Left renal cortex interstitium (tissue), 4 donors: ENCODE results near the gene N4BP2L2. TPM values are rescaled to one million over a fixed set of nuclear protein-coding genes. Genes with fewer than 3 reads are reported as not detected.

Experiments
- DNase-seq, 4 donors: peaks; one replicate each; pipeline ENCODE4 v3.0.0-alpha.2; 2013; ENCODE audit warnings: low read depth in 4 of 4, low spot score in 2 of 4, missing footprints in 1 of 4
- polyA plus RNA-seq, 4 donors: library from polyadenylated mRNA; unstranded; fragments of 120-200 nt; gene quantifications; one replicate each; pipeline ENCODE4 v1.2.1, GENCODE V29; 2013; ENCODE audit not compliant: insufficient read length in 4 of 4

N4BP2L2 gene
- polyA plus RNA-seq, 4 donors: 130 to 255 (median 193) TPM

DNA sequence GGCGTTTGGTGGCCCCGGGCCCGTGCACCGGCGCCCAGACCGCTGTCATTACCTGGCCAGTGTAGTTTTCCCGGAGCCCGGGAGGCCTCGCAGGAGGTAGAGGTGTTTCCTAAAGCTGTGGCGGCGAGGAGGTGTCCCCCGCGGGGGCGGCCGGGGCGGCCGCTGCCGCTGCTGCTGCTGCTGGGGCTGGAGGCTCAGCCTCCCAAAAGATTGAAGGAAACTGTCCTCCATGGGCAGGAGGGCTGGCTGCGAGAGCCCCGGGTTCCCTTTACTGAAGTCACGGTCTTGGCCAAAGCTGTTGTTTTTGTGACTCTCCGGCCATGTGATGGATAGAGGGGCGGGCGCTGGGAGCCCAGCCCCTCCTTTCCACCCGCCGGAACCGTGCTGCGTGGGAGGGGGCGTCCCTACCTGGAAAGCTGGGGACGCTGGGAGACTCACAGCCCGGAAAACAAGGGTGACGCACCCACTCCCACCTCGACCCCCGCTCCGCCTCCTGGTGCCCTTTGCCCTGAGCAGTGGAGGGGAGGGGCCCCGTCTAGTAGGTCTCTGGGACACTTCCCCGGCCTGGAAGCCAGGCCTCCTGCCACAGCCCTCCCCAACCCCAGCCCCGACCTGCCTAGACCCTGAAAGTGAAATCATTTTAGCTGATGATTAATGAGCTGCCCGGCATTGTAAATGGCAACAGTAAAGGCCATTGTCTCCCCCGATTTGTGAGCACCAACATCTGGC is 110.6 kb downstream of the N4BP2L2 start, which contains the start of gene N4BP2L1:
Gene N4BP2L1 (minus strand): TSS at position 279 of the 729 bp plus-strand sequence. CDS start 48 bp downstream, at position 231.
- peak in 2 of 4 donors; percentile 60 to 65 for DNase-seq

DNA sequence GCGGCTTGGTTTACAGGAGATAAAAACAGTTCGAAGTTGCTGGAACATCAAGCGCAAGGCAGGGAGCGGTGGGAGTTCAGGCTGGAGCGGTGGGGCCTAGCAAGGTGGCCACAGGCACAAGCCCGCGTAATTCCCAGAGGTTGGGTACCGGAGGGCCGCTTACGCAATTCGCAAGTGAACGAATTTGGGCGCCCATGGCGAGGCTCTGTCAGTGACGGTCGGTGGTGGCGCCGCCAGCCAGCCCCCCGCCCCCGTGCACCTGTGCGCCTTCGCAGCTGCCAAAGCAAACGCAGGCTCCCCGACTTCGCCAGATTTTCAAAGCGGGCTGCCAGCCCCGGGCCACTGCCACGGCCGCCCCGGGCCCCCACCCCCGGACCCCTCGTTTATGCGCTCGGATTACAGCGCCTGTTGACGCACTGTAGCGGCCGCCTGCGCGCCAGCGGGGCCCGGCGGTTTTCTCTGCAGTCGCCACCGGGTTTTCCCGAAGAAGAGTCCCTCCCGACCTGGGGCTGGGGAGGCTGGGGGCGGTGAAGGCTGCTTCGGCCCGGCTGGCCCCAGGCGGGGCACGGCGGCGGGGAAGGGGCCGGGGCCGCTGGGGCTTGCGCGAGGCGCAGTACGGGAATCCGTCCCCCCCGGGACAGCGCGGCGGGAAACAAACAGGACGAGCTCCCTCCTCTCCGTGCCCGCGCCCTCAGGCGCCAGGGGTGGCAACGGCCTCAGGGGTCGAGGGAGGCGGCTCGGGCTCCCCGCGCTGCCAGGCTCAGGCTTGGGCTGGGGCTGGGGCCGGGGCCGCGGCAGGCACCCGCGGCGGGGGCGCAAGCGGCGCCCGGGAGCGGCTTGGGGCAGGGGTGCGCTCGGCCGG is 111.4 kb downstream of the N4BP2L2 start:
- DNase-seq: peak in 1 of 4 donors; percentile 21

DNA sequence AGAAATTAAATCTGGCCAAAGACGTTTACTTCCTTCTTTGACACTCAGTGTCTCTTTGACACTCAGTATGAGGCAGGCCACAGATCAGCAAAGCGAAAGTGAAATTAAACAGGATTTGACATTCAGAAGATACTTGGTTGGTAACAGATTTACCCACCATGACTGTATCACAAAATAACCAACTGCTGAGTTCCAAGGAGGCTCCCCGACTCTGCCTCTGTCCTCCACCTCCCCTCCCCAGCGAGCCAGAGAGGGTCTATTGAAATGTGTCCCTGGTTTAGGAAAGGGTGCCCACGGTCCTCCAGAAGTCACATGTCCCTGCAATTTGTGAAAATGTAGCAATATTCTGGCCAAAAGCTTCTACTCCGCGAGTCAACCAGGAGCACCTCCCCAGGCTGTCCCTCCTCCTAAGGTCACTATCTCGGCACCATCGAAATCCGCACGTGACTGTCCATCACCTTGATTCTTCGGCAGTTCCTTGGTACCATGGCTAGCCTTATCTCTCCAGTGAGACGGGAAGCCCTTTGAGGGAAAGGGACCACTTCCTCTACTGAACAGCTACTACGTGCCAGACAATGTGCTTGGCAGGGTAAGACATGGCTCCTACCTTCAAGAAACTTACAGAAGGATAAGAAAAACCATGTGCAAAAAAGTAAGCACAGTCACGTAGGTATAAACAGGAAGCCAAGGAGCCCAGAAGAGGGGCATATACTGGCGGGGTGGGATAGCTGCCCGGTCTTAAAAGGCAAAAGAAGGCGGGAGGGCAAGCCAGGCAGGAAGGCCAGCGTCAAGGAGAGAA is 112.2 kb downstream of the N4BP2L2 start:
- DNase-seq: no peak

DNA sequence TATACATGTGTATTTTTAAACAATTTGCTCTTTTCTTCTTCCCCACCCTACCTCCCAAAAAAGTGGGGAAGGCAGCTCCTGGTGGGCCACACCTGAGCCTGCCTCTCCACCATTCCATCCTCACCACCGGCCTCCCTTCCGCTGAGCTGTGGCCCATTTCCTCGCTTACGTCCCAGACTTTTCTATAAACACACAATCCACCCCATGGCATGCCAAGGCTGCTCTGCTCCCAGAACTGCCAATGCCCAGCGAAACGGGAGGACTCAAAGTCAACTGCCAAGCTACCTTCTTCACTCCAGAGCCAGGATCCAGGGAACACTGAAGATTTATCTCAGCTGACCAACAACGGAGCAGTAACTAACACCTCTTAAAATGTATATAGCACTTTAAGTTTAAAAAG is 113.4 kb downstream of the N4BP2L2 start:
- no peak for DNase-seq

DNA sequence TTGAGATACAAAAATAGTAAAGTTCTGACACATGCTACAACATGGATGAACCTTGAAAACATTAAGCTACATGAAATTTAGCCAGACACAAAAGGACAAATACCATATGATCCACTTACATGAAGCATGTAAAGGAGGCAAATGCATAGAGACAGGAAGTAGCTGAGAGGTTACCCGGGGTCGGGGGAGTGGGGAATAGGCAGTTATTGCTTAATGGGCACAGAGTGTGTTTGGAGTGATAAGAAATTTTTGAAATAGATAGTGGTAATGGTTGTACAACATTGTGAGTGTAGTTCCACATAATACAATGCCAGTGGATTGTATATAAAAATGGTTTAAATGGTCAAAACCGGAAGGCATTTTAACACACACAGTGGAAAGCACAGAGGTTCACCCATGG is 115.0 kb downstream of the N4BP2L2 start:
- no peak for DNase-seq

DNA sequence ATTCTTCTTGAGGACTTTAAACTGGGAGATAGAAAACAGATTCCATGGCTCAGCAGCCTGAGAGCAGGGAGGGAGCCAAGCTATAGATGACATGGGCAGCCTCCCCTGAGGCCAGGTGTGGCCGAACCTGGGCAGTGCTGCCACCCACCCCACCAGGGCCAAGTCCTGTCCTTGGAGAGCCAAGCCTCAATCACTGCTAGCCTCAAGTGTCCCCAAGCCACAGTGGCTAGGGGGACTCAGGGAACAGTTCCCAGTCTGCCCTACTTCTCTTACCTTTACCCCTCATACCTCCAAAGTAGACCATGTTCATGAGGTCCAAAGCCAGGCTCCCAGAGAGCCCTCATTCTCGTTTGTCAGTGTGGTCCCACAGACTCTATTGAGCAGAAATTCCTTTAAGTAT is 118.7 kb downstream of the N4BP2L2 start:
- no peak for DNase-seq

DNA sequence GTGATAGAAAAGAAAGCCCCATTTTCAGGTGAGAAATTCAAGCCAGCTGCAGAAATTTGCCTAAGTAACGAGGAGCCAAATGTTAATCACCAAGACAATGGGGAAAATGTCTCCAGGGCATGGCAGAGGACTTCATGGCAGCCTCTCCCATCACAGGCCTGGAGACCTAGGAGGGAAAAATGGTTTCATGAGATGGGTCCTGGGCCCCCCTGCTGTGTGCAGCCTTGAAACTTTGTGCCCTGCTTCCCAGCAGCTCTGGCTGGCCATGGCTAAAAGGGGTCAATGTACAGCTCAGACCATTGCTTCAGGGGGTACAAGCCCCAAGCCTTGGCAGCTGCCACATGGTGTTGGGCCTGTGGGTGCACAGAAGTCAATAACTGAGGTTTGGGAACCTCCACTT is 120.6 kb downstream of the N4BP2L2 start:
- no peak for DNase-seq

DNA sequence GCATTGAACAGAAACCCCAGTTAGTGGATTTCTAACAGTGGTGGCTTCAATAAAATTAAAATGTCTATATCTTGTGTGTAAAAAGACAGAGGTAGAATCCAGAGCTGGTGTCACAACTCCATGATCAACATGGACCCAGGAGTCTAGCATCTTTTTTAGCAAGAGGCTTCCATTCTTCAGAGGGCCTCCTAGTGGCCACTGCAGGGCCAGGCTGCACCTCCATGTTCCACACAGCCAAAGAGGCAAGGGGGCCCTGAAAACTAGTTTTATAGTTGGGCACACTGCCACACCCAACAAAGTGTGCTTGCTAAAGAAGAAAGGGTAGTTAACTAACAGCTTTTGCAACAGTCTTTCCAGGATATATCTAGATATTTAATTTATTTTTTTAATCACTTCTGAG is 123.6 kb downstream of the N4BP2L2 start:
- no peak for DNase-seq

DNA sequence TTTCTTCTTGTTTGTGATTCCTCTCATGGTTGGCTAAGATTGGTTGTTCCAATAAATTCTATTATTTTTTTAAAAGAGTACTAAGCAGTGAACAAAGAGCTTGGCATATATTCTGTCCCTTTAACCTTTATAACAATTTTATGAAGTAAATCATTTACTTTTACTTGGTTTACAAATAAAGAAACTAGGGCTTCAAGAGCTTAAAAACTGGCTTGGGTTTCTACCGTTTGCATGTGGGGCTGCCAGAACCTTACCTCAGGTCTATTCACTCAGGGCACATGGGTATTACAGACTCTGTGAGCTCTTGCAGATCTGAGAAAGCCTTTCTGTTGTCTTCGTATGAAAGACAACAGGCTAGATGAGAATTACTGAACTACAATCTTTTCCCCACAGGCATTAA is 124.0 kb downstream of the N4BP2L2 start:
- no peak for DNase-seq

DNA sequence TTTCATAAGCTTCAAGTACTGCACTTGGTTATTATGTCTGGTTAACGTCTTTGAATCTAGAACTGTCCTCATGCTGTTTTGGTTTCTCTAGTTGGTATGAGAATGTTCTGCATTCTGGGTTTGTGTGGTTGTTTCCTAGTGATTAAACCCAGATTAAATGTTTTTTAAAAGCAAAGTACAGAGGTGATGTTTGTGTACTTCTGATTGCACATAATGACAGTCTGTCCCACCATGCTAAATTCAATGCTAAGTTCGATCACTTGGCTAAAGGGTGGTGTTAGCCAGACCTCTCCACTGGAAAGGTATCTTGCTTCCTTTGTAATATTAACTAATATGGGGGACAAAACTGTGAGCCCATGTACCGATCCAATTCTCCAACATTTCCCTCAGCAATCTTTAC is 125.3 kb downstream of the N4BP2L2 start:
- DNase-seq: no peak

DNA sequence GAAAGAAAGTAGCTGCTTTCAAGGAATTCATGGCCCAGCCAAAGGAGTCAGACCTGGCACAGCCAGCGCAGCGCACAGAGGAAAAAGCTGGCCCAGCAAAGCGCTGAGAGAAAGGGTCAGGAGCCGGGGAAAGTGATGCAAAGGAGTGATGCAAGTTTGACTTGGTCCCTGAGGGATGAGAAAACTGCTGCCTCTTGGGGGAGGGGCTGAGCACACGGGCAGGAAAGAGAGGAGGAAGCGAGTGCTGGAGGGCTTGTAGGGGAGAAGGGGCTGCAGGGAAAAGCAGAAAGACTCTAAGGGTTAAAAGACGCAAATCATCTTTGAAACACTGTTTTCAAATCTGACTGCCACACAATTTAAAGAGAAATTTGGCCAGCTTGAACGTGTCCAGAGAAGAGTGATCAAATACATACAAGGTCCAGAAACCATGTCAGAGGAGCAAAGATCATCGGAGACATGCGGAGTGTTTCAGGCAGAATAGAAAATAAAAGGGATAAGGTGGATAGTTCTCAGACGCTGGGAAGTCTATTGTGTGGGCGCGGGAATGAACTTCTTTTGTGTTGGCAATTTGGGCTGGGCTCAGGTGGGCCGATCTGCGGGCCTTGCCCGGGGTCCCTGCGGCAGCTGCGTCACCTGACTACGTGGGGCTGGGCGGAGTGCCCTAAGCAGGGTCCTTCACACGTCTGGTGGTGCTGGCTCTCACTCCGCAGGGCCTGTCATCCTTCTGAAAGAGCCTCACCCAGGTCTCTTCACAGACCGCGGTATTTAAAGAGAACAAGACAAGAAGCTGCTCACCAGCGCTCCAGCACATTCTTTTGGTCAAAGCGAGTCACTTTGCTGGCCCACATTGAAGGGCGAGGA is 128.8 kb downstream of the N4BP2L2 start:
- no peak for DNase-seq

DNA sequence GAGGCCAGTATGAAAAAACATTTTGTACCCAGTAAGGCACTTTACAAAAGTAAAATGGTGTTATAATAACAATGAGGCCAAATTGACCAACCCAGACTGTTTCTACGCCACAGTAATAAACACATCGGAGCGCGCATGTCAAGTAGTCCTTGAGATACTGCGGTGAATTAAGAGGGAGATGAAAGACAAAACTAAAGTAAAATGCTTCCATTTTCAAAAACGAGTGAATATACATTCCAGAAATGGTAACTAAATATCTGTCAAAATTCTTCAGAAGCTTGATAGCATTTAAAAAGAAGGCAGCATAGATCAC is 129.6 kb downstream of the N4BP2L2 start:
- DNase-seq: no peak

DNA sequence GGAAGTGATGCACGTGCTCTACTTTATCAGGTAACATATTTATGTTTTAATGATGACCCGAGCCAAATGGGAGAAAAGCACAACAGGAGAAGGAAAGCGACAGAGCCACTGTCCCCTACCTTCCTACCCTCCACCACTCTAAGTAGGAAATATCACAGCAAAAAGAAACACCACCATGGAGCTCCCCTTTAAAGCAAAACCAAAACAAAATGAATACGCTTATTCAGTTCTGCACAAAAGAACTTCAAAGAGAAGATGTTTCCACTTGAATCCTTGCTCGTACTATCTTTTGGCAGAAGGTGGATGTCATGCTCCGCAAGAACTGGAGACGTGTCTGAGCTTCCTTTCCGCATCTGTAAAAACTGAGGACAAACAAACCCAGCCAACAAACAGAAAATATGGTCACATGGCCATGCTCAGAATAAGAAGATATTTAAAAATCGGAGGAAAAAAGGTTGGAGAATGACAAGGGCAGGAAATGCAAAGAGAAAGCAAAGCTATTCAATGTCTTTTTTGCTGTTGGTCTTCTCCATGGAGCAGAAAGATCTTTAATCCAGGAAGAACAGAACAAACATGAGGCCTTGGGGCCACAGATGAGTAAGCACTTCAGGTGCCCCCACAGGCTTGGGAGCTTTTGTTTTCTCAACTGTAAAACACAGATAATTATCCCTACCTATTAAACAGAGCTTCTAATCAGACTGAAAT is 130.1 kb downstream of the N4BP2L2 start:
- DNase-seq: no peak

DNA sequence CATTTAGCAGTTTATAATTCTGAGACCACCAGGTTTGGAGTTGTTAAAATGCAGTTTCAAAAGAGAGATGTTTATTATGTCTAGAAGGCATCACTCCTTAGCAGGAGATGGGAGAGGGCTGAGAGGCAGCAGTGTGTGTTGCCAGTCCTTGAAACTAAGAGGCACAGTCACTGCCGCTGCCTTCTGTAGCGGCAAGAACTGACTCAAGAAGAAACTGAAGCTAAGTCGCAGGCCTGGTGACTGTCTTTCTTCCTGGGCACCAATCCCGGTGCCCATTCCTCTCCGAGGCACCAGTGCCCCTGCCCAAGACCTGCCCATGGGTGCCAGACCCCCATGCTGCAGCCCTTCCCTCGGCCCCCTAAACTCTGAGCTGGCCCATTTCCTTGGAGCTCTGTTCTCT is 130.7 kb downstream of the N4BP2L2 start:
- no peak for DNase-seq

DNA sequence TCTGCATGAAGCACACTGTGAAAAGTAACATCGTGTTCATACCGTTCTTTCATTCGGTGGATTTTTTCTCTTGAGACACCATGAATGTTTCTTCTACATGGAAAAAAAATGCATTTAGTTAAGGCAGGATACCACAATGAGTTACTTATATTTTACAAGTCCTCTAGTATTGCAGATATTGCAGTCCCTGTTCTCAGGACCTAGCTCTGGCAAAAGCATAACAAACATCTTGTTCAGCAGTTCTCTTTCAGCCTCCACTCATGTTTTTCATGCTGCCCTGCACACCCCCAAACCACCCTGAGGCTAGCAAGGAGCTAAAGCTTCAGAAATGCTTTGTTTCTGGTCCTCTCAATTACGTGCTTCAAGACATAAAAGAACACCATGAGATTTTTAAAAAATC is 135.5 kb downstream of the N4BP2L2 start:
- DNase-seq: no peak

DNA sequence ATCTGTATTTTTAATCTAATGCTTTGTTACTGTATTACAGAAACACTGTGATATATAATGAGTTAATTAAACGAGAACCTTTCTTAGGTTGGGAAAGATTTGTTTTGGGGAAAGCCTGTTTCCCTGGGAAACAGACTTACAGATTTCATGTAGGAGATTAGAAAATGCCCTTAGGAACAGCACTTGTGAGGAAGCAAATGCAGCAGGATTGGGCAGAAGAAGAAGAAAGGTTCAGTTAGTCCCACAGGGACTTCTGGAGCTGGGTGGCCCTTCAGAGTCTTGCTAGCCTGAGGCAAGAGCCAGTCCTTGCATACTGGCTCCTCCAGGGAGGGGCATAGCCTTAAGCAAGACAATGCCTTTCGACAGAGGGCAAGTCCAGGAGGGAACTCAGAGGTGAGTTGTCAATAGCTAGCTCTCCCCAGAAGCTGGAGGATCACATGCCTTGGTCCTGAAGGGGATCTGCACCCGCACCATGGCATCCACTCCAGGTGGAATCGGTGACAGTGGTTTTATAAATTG is 147.4 kb downstream of the N4BP2L2 start:
- DNase-seq: no peak

DNA sequence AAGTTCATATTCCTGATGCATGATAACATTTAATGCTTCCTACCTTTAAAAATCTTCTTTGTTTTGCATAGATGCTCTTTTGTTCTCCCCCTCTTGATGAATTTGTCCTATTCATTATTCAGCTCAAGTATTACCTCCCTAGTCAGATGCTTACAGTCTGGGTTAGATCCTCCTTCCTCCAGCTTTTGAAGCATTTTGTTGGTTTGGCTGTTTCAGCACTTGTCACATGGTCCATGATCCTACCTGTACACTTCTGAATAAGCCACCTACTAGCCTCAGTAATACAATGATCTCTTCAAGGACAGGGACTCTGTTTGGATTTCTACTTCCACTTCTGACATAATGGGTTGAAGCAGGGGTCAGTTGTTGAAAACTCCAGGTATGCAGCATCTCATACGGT is 148.1 kb downstream of the N4BP2L2 start:
- DNase-seq: no peak

DNA sequence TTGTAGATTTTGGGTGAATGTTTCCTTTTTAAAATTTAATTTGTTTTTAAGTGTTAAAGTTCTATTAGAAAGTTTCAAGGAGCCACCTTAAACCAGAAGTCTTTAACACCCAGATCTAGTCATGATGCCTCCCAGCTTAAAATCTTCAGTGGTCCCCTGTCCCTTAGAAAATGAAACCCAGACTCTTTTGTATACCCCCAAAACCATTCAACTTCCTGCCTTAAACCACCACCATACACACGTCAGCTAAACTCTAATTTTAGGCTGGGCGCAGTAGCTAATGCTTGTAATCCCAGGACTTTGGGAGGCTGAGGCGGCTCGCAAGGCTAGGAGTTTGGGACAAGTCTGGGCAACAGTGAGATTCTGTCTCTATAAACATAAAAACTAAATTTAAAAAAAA is 148.5 kb downstream of the N4BP2L2 start:
- no peak for DNase-seq

DNA sequence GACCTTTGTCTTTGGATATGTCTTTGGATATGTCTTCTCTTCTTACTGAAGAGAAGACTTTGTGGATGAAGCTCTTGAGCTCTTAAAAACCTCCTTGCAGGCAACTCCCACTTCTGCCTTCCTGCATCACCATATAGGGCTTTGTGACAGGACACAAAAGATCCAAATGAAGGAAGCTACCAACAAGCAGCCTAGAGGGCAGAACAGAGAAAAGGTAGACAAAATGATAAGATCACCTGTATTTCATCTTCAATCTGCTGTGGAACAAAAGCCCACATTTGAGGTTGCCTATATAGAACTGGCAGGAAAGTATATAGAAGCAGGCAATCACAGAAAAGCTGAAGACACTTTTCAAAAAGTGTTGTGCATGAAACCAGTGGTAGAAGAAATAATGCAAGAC is 153.2 kb downstream of the N4BP2L2 start:
- no peak for DNase-seq
